ENCODE data around the gene HES3.

Gene HES3

DNA sequence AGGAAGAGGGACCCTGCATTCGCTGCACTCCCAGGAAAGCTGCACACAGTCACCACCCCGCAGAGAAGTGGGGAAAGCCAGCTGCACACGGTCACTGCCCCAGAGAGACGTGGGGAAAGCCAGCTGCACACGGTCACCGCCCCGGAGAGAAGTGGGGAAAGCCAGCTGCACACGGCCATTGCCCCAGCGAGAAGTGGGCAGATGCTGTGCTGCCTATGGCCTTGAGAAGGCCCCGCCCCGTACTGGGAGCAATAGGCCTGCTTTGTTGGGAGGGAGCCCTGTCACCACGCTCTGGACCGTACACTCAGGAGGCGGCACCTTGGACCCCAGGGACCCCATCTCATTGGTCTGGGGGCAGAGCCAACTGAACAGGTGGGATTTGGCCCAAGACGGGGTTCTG, 21.2 kb downstream of the HES3 start:
- DNase-seq = no peak

DNA sequence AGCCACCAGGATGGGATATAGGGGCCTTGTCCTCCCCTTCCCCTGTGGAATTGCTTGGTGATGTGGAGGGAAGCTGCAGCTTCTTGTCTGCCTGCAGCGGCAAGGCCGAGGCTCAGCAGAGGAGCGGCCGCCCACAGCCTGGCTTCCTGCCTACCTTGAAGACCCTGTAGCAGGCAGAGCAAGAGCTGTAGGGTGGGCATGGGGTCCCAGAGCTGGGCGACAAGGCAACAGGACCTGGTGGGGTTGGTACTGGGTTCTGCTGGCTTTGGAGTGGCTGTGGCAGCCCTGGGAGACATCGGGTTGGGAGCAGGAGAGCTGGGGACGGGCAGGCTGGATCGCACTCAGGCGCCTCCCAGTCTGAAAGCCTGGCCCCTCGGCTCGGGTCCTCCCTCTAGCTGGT, 22.7 kb downstream of the HES3 start:
- no peak for DNase-seq

GRCh38 chr1:6267686-6268322, 23.8 kb downstream of the HES3 start:
- no peak for DNase-seq

DNA sequence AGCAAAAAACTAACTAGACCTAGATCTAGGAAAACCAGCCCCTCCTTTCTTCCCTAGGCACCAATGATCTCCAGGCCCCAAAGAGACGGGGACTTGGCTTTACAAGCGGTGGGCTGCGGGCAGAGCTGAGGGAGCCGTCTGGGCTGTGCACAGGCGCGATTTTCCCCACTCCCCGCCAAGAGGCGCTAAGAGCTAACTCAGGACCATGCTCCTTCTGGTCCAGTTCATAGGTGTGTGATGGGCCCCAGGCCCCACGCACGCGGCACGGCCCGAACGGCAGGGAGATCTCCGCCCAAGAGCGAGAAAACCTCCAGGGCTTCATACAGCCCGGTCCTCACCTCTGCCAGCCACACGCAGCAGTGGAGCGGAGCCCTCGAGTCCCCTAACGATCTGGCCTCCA, 24.4 kb downstream of the HES3 start:
- no peak for DNase-seq

GRCh38 chr1:6269296-6269695, 25.3 kb downstream of the HES3 start:
- no peak for DNase-seq

GRCh38 chr1:6269720-6270400, 25.9 kb downstream of the HES3 start:
- DNase-seq = no peak

- no peak for DNase-seq
Observed at GRCh38 chr1:6270401-6270800, 26.4 kb downstream of the HES3 start.

DNA sequence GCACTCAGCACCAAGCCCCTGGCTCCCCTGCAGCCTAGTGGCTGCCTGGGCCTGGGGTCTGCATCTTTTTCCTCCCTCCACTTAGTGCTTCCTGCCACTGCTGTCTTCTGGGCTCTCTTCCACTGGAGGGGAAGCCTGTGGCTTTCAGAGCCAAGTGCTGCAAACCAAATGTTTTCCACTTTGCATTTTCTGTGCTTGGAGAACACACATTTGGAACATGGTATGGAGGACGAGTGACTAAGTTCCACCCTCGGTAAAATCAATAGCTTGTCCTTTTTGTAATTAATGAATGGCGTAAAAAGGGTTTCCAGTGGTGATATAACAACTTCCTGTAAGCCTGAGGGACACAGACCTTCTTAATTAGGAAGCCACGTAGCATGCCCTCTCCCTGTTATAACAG, 27.0 kb downstream of the HES3 start:
- no peak for DNase-seq

DNA sequence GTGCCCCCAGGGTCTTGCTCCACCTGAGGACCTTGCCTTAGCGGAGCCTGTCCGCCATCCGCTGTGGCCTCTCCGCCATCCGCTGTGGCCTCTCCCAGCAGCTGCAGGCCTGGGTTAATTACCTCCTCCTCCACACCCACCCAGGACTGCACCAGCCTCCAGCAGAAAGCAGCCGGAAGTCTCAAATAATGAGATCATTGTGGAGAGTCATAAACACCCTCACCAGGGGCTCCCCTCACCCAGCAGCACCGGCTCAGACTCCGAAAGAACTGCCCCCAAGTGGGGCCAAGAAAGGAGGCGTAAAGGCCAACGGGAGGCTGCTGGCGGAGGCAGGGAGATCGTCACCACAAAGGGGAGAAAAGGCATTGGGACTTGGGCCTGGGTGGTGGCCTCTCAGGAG, 27.6 kb downstream of the HES3 start:
- DNase-seq = no peak

GRCh38 chr1:6272452-6272851, 28.5 kb downstream of the HES3 start:
- DNase-seq = no peak

DNA sequence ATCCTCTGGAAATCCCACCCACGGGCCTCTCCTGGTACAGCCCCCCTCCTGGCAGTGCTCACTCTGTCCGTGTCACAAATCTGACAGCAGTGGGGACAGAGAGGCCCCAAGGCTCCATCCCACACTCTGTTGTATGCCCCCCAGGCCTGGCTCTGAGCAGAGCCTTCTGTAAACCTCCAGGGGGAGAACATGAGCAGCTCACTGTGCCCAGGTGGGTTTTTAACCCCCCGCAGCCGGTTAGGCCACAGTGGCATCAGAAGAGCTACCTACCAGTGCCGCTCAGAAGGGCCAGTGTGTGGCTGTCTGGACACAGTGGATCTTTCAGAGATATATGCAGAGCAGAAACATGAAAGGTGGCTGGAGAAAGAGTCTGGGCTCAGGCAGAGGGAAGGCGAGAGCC, 28.9 kb downstream of the HES3 start:
- no peak for DNase-seq

DNA sequence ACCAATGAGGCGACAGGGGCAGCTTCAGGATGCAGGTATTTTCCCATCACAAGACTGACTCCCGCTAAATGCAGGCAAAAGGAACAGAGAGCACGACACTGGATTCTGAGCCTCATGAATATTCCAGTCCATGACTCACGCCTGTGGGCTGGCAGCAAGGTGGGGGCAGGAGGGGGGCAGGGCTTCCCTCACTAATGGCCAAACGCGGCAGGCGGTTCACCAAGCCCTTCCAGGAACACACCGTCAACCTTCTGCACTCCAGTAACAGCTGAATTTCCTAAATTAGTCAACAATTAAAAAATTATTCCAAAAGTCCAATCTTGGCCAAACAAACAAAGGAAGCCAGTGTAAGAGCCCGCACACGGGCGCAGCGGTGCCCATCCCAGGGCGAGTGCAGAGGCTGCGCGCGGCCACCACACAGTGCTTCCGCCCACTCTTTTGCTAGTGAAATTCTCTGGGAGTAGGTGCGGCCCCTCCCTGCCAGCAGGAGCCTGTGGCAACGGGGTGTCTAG, 29.5 kb downstream of the HES3 start:
- peak; percentile 38 for DNase-seq

- DNase-seq = no peak
Observed at GRCh38 chr1:6274102-6274501, 30.1 kb downstream of the HES3 start.

DNA sequence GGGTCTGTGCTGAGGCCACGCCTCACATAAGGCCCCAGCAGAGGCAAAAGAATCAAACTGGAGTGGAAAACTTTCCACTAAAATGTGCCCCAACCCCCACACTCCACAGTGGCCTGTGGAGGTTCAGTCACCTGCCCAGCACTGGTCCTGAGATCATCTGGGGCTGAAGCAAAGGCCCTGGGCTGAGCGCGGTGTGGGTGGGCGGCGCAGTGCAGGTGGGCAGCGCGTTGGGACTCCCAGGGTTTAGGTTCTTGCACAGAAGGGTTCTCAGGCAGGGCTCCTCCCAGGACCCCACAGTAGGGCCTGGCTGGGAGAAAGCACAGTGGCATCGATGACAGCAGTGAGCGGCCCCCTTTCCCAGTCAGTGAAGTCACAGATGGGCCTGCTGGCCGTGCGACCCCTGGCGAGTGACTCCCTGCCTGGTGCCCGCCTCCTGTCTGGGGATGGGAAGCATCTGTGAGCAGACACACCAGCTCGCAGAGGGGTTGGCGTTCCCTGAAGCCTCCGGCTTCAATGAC, 30.7 kb downstream of the HES3 start:
- DNase-seq = no peak

DNA sequence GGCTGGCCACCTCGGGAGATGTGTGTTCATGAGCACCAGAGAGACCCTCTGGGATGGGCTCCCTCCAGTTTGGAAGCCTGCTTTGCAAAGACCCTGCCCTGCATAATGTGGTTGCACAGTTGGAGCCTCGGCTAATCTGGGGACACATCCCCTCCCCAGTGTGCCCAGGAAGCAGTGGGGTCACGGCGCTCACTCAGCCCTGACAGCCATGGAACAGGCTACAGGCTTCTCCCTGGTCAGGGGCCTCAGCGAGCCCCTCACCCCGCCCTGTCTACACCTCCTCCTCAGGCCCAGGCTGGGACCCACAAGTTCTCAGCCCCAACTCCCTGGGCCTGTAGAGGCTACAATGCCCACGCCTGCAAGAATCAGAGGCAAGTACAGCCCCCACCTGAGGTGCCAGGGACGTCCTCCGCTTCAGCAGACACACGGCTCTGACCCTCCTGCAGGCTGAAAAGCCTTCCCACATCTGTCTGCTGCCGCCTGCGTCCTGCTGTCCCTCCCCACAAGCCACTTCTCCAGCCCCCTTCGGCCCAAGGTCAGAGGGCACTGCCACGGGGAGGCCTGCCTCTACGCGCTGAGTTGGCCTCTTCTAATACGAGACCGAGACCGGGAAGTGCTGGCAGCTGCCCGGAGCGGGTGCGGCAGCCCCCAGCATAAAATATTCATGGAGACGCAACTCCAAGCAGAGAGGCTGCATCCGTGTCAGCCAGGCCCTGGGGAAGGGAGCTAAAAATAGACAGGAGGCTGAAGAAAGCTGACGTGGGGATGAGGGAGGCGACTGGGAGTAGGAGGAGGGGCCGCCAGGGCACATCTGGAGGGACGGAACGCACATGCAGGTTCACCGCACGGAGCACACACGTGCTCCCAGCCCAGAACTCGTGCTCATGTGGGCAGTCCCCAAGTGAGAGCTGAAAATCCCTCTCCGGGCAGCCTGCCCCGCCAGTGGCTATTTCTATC, 32.1 kb downstream of the HES3 start:
- DNase-seq = no peak

DNA sequence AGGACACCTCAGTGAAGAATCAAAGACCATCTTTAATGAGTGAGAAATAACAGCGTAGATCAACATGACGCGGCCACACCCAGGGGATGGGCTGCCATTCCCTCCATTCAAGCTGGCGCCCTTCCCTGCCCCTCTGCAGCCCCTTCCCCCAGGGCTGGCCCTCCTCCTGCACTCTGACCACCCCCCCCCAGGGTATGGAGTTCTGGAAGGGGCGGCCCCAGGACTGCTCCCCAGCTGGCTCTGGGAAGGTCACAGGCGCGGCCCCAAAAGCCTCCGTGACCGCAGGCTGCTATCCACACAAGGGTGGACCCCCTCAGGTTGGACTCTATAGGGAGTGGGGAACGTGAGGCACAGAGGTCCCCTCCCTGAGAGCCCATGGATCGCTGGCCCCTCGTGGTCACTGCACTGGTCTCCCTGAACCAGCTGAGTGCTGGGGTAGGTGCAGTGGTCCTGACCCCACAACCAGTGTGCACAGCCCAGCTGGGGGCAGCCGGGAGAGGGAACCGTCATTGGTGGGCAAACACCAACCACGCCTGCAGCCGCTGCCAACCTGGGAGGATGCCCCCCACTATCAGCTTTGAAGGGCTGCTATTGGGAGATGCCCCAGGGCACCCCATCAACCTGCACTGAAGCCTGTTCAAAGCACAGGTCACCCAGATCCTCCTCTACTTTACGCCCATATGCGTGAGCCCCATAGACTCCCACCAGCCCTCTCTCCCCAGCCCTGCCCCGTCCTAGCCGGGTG, 33.0 kb downstream of the HES3 start:
- DNase-seq = no peak

DNA sequence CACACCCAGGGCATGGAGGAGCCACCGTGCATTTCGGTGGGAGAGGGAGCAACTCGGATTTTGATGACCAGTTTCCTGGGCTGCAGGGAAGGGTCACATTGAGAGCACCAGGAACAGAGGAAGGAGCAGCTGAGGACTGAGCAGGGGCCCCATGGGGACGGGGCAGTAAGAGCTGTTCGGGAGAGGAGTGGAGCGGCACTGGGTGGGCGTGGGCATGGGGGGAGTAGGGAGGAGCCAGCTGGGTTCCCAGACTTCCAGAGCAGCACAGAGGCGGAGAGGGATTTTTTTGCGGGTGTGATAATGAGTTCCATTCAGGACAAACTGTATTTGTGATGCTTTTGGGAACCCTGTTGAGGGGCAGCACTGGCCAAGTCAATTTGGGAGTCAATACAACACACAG, 34.3 kb downstream of the HES3 start:
- no peak for DNase-seq

DNA sequence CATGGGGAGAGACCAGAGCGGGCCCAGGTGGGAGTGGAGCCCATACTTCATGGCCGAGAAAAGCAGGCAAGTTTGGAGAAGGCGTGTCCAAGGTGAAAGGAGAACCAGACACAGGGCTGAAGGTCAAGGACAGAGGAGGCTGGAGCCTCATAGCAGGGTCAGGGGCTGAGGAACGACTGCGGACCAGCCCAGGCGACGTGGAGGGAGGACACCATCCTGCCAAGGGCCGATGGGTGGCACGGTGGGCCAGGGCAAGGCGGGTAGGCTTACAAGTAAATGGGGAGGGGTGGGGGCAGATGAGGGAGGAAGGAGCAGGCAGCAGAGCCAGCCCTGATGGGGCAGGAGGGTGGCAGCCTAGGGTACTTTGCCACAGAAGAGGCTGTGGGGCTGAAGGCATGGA, 35.1 kb downstream of the HES3 start:
- DNase-seq = no peak

- no peak for DNase-seq
Observed at GRCh38 chr1:6279613-6280383, 35.8 kb downstream of the HES3 start.

GRCh38 chr1:6280761-6281451, 36.9 kb downstream of the HES3 start:
- no peak for DNase-seq

Data from NCI-H226 (cell line).